ENCODE results near the gene ZIC2.

- TF ChIP-seq, protein P1, sequence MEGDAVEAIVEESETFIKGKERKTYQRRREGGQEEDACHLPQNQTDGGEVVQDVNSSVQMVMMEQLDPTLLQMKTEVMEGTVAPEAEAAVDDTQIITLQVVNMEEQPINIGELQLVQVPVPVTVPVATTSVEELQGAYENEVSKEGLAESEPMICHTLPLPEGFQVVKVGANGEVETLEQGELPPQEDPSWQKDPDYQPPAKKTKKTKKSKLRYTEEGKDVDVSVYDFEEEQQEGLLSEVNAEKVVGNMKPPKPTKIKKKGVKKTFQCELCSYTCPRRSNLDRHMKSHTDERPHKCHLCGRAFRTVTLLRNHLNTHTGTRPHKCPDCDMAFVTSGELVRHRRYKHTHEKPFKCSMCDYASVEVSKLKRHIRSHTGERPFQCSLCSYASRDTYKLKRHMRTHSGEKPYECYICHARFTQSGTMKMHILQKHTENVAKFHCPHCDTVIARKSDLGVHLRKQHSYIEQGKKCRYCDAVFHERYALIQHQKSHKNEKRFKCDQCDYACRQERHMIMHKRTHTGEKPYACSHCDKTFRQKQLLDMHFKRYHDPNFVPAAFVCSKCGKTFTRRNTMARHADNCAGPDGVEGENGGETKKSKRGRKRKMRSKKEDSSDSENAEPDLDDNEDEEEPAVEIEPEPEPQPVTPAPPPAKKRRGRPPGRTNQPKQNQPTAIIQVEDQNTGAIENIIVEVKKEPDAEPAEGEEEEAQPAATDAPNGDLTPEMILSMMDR (IDR thresholded peaks at IDR 0.05; ENCODE audit: low read depth, low read length), result no peak
- no peak for TF ChIP-seq EZH2phosphoT487 (IDR thresholded peaks at IDR 0.05; ENCODE audit: low read depth)
Measured at GRCh38 chr13:99959540-99960230, 21.9 kb upstream of the ZIC2 start.

Measured in OCI-LY3 (cell line).